ENCODE measurements around the gene PPARGC1A.

The PPARGC1A gene

GRCh38 chr4:23837371-23837770 is 52.5 kb downstream of the PPARGC1A start:
- no peak for DNase-seq

- no peak for DNase-seq
Observed at GRCh38 chr4:23835774-23836478, 53.9 kb downstream of the PPARGC1A start.

- no peak for DNase-seq
Observed at GRCh38 chr4:23828779-23829178, 61.1 kb downstream of the PPARGC1A start.

GRCh38 chr4:23828020-23828715 is 61.7 kb downstream of the PPARGC1A start:
- no peak for DNase-seq

GRCh38 chr4:23822181-23822580 is 67.7 kb downstream of the PPARGC1A start:
- DNase-seq, result no peak

- no peak for DNase-seq
Observed at GRCh38 chr4:23819041-23819511, 70.8 kb downstream of the PPARGC1A start.

GRCh38 chr4:23818097-23818885 is 71.6 kb downstream of the PPARGC1A start:
- no peak for DNase-seq

GRCh38 chr4:23814996-23815660 is 74.7 kb downstream of the PPARGC1A start:
- DNase-seq, result no peak

- no peak for DNase-seq
Observed at GRCh38 chr4:23814587-23814986, 75.3 kb downstream of the PPARGC1A start.

GRCh38 chr4:23811161-23811560 is 78.7 kb downstream of the PPARGC1A start:
- DNase-seq, result no peak

GRCh38 chr4:23805450-23805851 is 84.4 kb downstream of the PPARGC1A start:
- no peak for DNase-seq

- no peak for DNase-seq
Observed at GRCh38 chr4:23789762-23790161, 100.1 kb downstream of the PPARGC1A start.

GRCh38 chr4:23788460-23788859 is 101.4 kb downstream of the PPARGC1A start:
- no peak for DNase-seq

GRCh38 chr4:23788027-23788426 is 101.8 kb downstream of the PPARGC1A start:
- no peak for DNase-seq

- DNase-seq, result no peak
Observed at GRCh38 chr4:23782778-23783437, 106.9 kb downstream of the PPARGC1A start.

- no peak for DNase-seq
Observed at GRCh38 chr4:23779839-23780238, 110.0 kb downstream of the PPARGC1A start.

GRCh38 chr4:23779422-23779821 is 110.4 kb downstream of the PPARGC1A start:
- DNase-seq, result no peak

- no peak for DNase-seq
Observed at GRCh38 chr4:23775694-23776093, 114.2 kb downstream of the PPARGC1A start.

GRCh38 chr4:23774909-23775308 is 114.9 kb downstream of the PPARGC1A start:
- DNase-seq, result no peak

GRCh38 chr4:23773884-23774636 is 115.8 kb downstream of the PPARGC1A start:
- no peak for DNase-seq

- DNase-seq, result no peak
Observed at GRCh38 chr4:23770011-23770410, 119.8 kb downstream of the PPARGC1A start.

- no peak for DNase-seq
Observed at GRCh38 chr4:23769406-23769805, 120.4 kb downstream of the PPARGC1A start.
